ENCODE measurements around the gene BRPF1. TPM values are rescaled to one million over a fixed set of nuclear protein-coding genes. Genes with fewer than 3 reads are reported as not detected.

Gene BRPF1
- polyA plus RNA-seq (2013, experiment 1 of 2; ENCODE audit: insufficient read length) = 14.4 TPM
- 13.8 TPM for polyA plus RNA-seq (2013, experiment 2 of 2; ENCODE audit: insufficient read length)

GRCh38 chr3:9731206-9732079 lies at the start of gene BRPF1:
Gene BRPF1 (plus strand): TSS chr3:9731735. CDS start chr3:9734141, 2,406 bp downstream.
- peak; percentile 100 for DNase-seq

GRCh38 chr3:9682096-9682495 lies 49.4 kb upstream of the BRPF1 start:
- DNase-seq = no peak

GRCh38 chr3:9683426-9683825 lies 48.1 kb upstream of the BRPF1 start:
- no peak for DNase-seq

- DNase-seq = no peak
Observed at GRCh38 chr3:9685216-9686049, 46.1 kb upstream of the BRPF1 start.

- DNase-seq = no peak
Observed at GRCh38 chr3:9686050-9686550, 45.4 kb upstream of the BRPF1 start.

DNA sequence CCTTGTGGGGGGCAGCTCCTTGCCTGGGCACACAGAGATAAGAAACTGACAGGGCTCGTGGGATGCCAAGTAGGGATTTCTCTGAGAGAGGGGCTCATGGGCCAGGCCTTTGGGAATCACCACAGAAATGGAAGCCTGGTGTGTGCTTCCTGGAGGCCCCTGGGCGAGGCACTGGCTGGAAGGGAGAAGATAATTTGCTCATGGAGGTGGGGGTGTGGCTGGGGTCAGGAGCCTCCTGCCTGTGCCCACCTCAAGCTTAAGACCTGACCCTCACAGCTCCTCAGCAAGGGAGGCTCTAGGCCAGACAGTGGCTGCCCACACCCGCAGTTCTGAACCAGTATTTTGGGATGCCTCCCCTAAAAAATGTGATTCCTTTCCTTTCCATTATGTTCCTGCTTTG lies 44.8 kb upstream of the BRPF1 start:
- no peak for DNase-seq

- DNase-seq = no peak
Observed at GRCh38 chr3:9687514-9687913, 44.0 kb upstream of the BRPF1 start.

GRCh38 chr3:9688961-9689360 lies 42.6 kb upstream of the BRPF1 start:
- DNase-seq = no peak

- DNase-seq = no peak
Observed at GRCh38 chr3:9689757-9690156, 41.8 kb upstream of the BRPF1 start.

GRCh38 chr3:9690451-9691450 lies 40.8 kb upstream of the BRPF1 start:
- no peak for DNase-seq

- no peak for DNase-seq
Observed at GRCh38 chr3:9691636-9692035, 39.9 kb upstream of the BRPF1 start.

DNA sequence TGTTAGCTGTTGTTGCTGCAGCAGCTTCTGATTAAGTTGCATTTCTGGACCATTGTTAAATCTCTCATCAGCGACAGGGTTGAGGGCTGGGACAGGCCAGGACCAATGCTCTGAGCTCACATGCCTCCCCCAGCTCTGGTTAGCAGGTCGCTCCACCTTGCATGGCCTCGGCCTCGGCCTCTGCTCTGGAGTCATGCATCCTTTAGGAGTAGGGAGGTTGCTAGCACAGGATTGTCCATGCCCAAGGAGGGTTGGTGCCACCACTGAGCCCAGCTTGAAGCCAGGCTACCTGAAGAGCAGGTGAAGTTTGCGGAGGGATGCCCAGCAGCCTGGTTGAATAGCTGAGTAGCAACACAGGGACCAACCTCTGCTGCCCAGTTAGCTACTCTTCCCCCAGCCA lies 39.1 kb upstream of the BRPF1 start:
- no peak for DNase-seq

GRCh38 chr3:9695345-9695744 lies 36.2 kb upstream of the BRPF1 start:
- DNase-seq = no peak

DNA sequence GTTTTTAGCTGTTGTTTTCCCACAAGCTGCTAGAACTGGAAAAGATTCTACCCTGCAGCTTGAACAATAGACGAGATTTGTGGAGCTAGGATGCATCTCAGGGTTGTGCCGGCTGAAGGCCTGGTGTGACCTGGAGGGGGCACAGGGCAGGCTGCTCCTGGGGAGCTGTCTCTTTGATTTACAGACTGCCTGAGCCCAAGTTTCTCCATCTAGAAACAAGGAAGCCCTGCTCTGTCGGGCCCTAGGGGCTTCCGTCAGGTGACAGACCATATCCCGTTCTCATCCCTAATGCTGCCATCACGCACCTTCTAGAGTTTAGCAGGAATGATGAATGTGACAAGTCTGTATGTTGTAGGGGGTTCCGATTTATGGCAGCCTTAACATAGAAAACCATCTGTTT lies 35.8 kb upstream of the BRPF1 start:
- DNase-seq = no peak

DNA sequence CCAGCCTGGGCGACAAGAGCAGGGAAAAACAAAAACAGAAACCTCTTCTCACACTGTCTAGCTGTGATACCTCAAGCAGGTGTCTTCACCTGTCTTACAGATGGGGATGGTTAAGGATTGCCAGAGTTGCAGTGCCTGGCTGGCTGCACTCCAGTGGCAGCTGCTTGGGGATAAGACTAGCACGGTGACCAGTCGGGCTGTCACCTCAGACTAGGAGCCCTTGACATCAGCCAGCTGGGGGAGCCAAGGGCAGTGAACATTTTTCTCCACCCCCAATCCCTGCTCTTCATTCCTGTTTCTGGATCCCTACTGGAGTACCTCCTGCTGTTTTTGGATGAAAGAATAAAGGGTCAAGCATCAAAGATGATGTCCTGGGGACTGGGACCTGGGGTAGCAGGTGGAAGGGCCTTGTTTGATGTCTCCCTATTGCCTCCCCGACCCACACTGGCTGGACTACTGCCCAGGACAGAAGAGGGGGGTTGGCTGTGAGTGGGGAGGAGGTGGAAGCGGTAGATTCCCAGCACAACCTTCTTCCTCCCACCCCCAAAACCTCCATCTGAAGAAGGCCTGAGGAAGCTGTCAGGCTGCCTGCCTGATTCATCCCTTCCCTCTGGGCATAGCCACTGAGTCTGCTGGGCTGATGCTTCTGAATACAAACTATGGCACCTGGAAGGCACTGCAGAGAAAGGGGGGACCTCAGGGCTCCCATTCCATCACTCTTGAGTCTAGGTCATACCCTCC lies 34.9 kb upstream of the BRPF1 start:
- DNase-seq = no peak

GRCh38 chr3:9697892-9698291 lies 33.6 kb upstream of the BRPF1 start:
- DNase-seq = no peak

GRCh38 chr3:9698293-9698692 lies 33.2 kb upstream of the BRPF1 start:
- DNase-seq = no peak

DNA sequence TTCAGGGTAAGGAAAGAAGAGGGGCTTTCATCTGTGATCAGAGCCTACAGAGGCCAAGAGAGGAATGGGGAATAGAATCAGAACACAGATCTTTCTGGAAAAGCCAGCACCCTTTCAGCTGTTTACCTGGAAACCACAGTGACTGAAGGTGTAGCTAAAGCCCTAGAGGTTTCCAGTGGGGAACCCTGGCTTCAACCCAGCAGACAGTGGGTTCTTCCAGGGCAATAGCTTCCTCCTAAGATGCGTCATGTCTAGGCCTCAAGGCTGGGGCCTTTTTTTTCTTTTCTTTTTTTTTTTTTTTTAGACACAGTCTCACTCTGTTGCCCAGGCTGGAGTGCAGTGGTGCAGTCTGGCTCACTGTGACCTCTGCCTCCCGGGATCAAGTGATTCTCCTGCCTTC lies 31.0 kb upstream of the BRPF1 start:
- DNase-seq = no peak

DNA sequence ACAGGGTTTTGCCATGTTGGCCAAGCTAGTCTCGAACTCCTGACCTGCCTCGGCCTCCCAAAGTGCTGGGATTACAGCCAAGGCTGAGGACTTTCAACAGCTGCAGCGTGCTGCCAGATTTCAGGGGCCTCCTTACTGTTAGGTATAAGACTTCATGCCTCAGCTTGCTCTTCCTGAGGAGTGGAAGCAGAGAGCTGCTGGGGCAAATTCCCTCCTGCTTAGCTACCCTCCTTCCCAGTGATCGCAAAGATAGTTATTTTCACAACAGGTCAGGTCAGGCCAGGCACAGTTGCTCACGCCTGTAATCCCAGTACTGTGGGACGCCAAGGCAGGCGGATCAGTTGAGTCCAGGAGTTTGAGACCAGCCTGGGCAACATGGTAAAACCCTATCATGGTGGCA lies 30.5 kb upstream of the BRPF1 start:
- DNase-seq = no peak

- DNase-seq = no peak
Observed at GRCh38 chr3:9701711-9702110, 29.8 kb upstream of the BRPF1 start.

GRCh38 chr3:9703240-9703639 lies 28.3 kb upstream of the BRPF1 start:
- no peak for DNase-seq

All from fibroblast of skin of scalp (primary cell).